GM15510 (cell line): Measurements from ENCODE around the gene ANKRD27.

ENCODE experiments used
- POLR2A ChIP-seq: IDR thresholded peaks from 3 replicates; pipeline ENCODE4 v1.6.1; 2011; ENCODE audit warnings: borderline replicate concordance; ENCODE audit not compliant: insufficient read length; ENCODE audit errors: extremely low read depth

ANKRD27 gene

GRCh38 chr19:32580353-32580900 is 94.6 kb downstream of the ANKRD27 start:
- TF ChIP-seq POLR2A = no peak

GRCh38 chr19:32576790-32577189 is 98.2 kb downstream of the ANKRD27 start:
- no peak for TF ChIP-seq POLR2A

GRCh38 chr19:32573492-32573794 is 101.5 kb downstream of the ANKRD27 start:
- no peak for TF ChIP-seq POLR2A

GRCh38 chr19:32570081-32570785 is 104.7 kb downstream of the ANKRD27 start:
- no peak for TF ChIP-seq POLR2A

GRCh38 chr19:32567486-32567885 is 107.5 kb downstream of the ANKRD27 start:
- no peak for TF ChIP-seq POLR2A

- no peak for TF ChIP-seq POLR2A
Observed at GRCh38 chr19:32566246-32566830, 108.6 kb downstream of the ANKRD27 start.

GRCh38 chr19:32563761-32564160 is 111.2 kb downstream of the ANKRD27 start:
- TF ChIP-seq POLR2A = no peak

GRCh38 chr19:32558607-32559228 is 116.3 kb downstream of the ANKRD27 start:
- TF ChIP-seq POLR2A = no peak

- TF ChIP-seq POLR2A = no peak
Observed at GRCh38 chr19:32555786-32556185, 119.2 kb downstream of the ANKRD27 start.

GRCh38 chr19:32550666-32551065 is 124.3 kb downstream of the ANKRD27 start:
- no peak for TF ChIP-seq POLR2A
